GM12864 (cell line): ENCODE results near the gene TMEM225B.
"Not testable (repeated sequence)": the region's sequence is repeated elsewhere in the genome, so short reads cannot be mapped to it uniquely, and the experiment has no call there.

Experiments
- DNase-seq: peaks from one replicate; pipeline ENCODE4 v3.0.0-alpha.2; 2011; ENCODE audit warnings: low read depth
- H3K4me3 ChIP-seq: 2 replicates; pipeline ENCODE4 v1.5.1; 2011; ENCODE audit warnings: mild to moderate bottlenecking, low read depth, low read length, control low read depth
- CTCF ChIP-seq: IDR thresholded peaks from 2 replicates; pipeline ENCODE4 v1.5.1; 2011; ENCODE audit warnings: low read depth, mild to moderate bottlenecking, moderate library complexity, low read length, control low read depth, inconsistent platforms; ENCODE audit errors: missing control alignments

TMEM225B gene, protein sequence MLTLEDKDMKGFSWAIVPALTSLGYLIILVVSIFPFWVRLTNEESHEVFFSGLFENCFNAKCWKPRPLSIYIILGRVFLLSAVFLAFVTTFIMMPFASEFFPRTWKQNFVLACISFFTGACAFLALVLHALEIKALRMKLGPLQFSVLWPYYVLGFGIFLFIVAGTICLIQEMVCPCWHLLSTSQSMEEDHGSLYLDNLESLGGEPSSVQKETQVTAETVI

GRCh38 chr7:99597762-99598501 is at the start of gene TMEM225B:
TMEM225B (plus strand) TSS chr7:99598267; CDS start chr7:99604389, 6,122 bp downstream.
- DNase-seq = no peak

DNA sequence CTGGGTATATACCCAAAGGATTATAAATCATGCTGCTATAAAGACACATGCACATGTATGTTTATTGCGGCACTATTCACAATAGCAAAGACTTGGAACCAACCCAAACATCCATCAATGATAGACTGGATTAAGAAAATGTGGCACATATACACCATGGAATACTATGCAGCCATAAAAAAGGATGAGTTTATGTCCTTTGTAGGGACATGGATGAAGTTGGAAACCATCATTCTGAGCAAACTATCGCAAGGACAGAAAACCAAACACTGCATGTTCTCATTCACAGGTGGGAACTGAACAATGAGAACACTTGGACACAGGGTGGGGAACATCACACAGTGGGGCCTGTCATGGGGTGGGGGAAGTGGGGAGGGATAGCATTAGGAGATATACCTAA is 48.5 kb upstream of the TMEM225B start:
- not testable (repeated sequence) for DNase-seq, H3K4me3 ChIP-seq

More at GRCh38 chr7:99597762-99598501, at the start of gene TMEM225B:
- no peak within 1 kb of the TSS for H3K4me3 ChIP-seq
- TF ChIP-seq CTCF = no peak

DNA sequence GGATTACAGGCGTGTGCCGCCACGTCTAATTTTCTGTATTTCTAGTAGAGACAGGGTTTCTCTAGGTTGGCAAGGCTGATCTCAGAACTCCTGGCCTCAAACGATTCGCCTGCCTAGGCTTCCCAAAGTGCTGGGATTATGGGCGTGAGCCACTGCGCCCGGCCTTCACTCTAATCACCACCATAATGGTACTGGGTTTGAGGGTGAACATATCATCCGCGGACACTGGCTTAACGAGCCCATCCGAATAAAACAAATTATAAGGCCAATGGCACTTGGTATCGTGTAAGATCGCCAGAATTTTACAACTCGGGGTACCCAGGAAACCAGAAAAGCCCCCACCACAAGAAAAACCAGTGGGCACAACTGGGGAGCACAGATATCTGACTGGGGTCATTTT is 46.7 kb upstream of the TMEM225B start:
- TF ChIP-seq CTCF = no peak
- DNase-seq = no peak
- H3K4me3 ChIP-seq = peak overlapping the region; percentile 71

DNA sequence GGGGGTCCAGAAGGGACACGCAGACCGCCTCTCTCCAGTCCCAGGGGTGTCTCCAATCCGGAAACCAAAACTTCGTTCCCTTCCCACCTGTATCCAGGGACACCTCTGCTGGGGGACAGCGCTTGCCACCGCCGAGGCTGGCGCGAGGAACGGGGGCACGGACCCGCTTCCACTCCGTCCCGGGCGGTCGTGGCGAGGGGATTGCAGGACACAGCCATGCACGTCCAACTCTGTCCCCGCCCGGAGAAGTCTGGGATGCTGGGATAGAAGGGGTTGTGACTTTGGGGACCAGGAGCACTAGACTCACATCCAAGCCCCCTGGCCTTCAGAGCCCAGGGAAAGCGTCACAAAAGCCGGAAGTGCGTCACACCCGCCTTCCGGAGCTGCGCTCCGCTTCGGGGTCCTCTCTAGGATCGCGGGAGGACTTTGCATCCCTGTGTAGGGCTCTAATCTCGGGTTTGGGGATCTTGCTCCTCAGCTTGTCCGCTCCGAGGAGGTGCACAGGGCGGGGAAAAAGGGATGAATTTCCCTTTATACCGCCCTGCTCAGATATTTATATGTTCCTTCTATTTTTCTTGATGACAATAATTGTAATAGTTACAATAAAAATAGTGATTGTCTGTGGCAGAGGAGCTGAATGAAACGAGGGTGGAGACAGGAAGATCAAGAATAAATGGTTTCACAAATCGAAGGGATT is 46.2 kb upstream of the TMEM225B start, which contains the start of gene FAM200A:
TSS of gene FAM200A (minus strand) at position 348 of the 697 bp plus-strand sequence. CDS start 3,707 bp downstream, outside the sequence.
- peak within 1 kb of the TSS; percentile 71 for H3K4me3 ChIP-seq
- peak; percentile 71 for DNase-seq
- TF ChIP-seq CTCF = no peak

DNA sequence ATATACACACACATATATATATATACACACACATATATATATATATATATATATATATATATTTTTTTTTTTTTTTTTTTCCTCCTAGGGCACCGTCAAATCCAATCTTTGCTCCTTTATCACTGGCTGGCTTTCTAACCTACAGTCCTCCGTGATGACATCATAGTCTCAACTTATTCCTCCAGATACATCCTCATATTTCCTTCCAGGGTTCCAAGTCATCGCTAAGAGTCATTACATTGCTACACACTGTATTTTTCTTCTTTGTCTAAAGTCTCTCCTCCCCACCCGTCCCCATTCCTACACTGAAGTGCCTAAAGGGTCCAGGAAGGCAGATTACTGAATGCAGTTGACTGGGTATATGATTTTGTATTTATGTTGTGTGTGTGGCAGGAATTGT is 45.0 kb upstream of the TMEM225B start:
- no peak for TF ChIP-seq CTCF
- no peak for DNase-seq
- H3K4me3 ChIP-seq = no peak overlapping the region

- no peak overlapping the region for H3K4me3 ChIP-seq
- DNase-seq = no peak
- no peak for TF ChIP-seq CTCF
Observed at GRCh38 chr7:99554939-99555338, 43.1 kb upstream of the TMEM225B start.

DNA sequence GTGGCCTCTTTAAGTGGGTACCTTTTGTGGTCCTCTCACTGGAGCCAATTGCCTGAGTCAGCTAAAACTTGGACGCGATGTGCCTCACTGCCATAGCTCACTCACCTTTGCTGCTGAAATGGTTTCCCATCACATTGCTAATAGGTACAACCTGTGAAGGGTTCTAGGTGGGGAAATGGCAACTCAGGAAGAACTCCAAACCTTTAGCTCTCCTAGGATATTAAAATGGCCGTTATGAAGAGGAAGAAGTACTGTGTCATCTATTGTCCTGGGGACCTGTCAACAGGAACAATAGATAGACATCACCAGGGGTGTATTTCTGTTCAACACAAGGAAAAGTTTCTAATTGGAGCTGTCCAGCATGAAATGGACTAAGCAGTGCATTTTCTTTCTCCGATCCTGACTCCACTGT is 40.9 kb upstream of the TMEM225B start:
- no peak for DNase-seq
- peak overlapping the region; percentile 99 for H3K4me3 ChIP-seq
- TF ChIP-seq CTCF = no peak
